PC-9 (cell line): ENCODE results near the gene LEFTY1.

Source experiments
- EZH2 ChIP-seq: fragments of 200-600 bp; sonication (generic); IDR thresholded peaks from 2 replicates; pipeline ENCODE4 v1.8.0; 2017; ENCODE audit warnings: antibody characterized with exemption, low read depth
- TF ChIP-seq, protein P1 (sequence below): fragments of 200-600 bp; sonication (generic); conservative IDR thresholded peaks from 2 replicates; pipeline ENCODE4 v1.6.1; 2017; ENCODE audit warnings: mixed run types, antibody characterized with exemption, mild to moderate bottlenecking, moderate library complexity

DNA sequence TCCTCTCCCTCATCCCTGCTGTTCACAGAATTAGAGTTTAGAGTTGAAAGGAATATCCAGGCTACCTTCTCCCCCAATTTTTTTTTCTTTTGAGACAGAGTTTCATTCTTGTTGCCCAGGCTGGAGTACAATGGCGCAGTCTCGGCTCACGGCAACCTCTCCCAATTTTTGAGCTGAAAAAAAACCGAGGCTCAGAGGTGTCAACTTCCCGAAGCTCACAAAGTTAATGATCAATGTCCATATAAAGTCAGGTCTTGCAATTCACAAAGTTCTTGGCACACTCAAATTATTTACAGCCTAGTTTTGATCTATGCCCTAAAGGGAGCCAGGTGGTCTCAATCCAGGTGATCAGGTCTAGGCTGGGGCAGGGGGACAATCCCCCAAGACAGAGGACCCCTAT is 797 bp upstream of the LEFTY1 start:
- TF ChIP-seq, protein P1, sequence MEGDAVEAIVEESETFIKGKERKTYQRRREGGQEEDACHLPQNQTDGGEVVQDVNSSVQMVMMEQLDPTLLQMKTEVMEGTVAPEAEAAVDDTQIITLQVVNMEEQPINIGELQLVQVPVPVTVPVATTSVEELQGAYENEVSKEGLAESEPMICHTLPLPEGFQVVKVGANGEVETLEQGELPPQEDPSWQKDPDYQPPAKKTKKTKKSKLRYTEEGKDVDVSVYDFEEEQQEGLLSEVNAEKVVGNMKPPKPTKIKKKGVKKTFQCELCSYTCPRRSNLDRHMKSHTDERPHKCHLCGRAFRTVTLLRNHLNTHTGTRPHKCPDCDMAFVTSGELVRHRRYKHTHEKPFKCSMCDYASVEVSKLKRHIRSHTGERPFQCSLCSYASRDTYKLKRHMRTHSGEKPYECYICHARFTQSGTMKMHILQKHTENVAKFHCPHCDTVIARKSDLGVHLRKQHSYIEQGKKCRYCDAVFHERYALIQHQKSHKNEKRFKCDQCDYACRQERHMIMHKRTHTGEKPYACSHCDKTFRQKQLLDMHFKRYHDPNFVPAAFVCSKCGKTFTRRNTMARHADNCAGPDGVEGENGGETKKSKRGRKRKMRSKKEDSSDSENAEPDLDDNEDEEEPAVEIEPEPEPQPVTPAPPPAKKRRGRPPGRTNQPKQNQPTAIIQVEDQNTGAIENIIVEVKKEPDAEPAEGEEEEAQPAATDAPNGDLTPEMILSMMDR: no peak
- no peak for TF ChIP-seq EZH2
